Osteocyte (in vitro differentiated cells): ENCODE results near the gene MRPS24. TPM values are rescaled to one million over a fixed set of nuclear protein-coding genes. Genes with fewer than 3 reads are reported as not detected.

ENCODE experiments used
- DNase-seq: peaks from one replicate; pipeline ENCODE4 v3.0.0; 2021; ENCODE audit warnings: mixed read lengths; ENCODE audit not compliant: unreplicated experiment; ENCODE audit errors: extremely low spot score
- H3K27ac Mint-ChIP-seq: one replicate; pipeline ENCODE4 v1.8.0; 2021; ENCODE audit warnings: mild to moderate bottlenecking, mixed read lengths; ENCODE audit not compliant: unreplicated experiment
- H3K27me3 Mint-ChIP-seq: one replicate; pipeline ENCODE4 v1.8.0; 2021; ENCODE audit warnings: mixed read lengths; ENCODE audit not compliant: unreplicated experiment
- H3K36me3 Mint-ChIP-seq: one replicate; pipeline ENCODE4 v1.8.0; 2021; ENCODE audit warnings: mixed read lengths; ENCODE audit not compliant: unreplicated experiment
- H3K4me1 Mint-ChIP-seq: one replicate; pipeline ENCODE4 v1.8.0; 2021; ENCODE audit warnings: mixed read lengths; ENCODE audit not compliant: unreplicated experiment
- H3K4me3 Mint-ChIP-seq: one replicate; pipeline ENCODE4 v1.8.0; 2021; ENCODE audit warnings: mild to moderate bottlenecking, moderate library complexity, mixed read lengths; ENCODE audit not compliant: unreplicated experiment
- H3K9me3 Mint-ChIP-seq: one replicate; pipeline ENCODE4 v1.8.0; 2021; ENCODE audit warnings: mixed read lengths; ENCODE audit not compliant: unreplicated experiment
- total RNA-seq: library from RNA; stranded (reverse); gene quantifications from 2 replicates; pipeline ENCODE4 v1.2.1, GENCODE V29; 2021
- TF ChIP-seq, protein P1 (sequence below): fragments of 200-600 bp; sonication (generic); IDR thresholded peaks from 2 replicates; pipeline ENCODE4 v1.5.0; 2021; ENCODE audit warnings: antibody characterized with exemption, mild to moderate bottlenecking, moderate library complexity

Gene MRPS24
- total RNA-seq, 1 donor from 2014 or later: 90.7 TPM

- peaks cover 10% of the 10 kb centered on the region for H3K36me3 Mint-ChIP-seq
- no peaks in the 10 kb centered on the region for H3K27me3 Mint-ChIP-seq
- H3K4me1 Mint-ChIP-seq: peaks cover 19% of the 10 kb centered on the region
- H3K9me3 Mint-ChIP-seq: no peaks in the 10 kb centered on the region
- H3K4me3 Mint-ChIP-seq: no peak overlapping the region
- no peak overlapping the region for H3K27ac Mint-ChIP-seq
- DNase-seq: no peak
- TF ChIP-seq, protein P1, sequence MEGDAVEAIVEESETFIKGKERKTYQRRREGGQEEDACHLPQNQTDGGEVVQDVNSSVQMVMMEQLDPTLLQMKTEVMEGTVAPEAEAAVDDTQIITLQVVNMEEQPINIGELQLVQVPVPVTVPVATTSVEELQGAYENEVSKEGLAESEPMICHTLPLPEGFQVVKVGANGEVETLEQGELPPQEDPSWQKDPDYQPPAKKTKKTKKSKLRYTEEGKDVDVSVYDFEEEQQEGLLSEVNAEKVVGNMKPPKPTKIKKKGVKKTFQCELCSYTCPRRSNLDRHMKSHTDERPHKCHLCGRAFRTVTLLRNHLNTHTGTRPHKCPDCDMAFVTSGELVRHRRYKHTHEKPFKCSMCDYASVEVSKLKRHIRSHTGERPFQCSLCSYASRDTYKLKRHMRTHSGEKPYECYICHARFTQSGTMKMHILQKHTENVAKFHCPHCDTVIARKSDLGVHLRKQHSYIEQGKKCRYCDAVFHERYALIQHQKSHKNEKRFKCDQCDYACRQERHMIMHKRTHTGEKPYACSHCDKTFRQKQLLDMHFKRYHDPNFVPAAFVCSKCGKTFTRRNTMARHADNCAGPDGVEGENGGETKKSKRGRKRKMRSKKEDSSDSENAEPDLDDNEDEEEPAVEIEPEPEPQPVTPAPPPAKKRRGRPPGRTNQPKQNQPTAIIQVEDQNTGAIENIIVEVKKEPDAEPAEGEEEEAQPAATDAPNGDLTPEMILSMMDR: no peak
These were observed 22.0 kb upstream of the MRPS24 start for GRCh38 chr7:43891069-43891955.

DNA sequence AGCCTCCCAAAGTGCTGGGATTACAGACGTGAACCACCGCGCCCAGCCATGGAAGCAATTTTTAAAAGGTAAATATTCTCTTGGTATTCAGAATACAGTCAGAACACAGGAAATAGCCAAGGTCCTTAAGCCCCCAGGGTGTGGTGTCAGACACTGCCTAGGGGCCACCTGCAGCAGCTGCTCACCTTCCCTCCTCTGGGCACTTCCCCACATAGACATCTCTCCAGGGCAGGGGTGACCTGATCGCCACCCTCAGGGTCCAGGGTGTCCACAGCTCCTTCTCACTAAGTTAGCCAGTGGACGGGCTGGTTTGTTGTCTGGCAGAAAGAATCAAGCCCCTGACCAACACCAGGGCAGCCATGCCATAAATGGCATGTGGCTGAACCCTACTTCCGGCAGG lies 21.2 kb upstream of the MRPS24 start:
- Mint-ChIP-seq H3K27ac (peak overlapping the region; percentile 2), H3K36me3 (peaks cover 8% of the 10 kb centered on the region), H3K4me1 (peaks cover 19% of the 10 kb centered on the region)

GRCh38 chr7:43888993-43889945 lies 20.0 kb upstream of the MRPS24 start:
- peak overlapping the region; percentile 5 for H3K27ac Mint-ChIP-seq
- no peaks in the 10 kb centered on the region for H3K27me3 Mint-ChIP-seq
- TF ChIP-seq, protein P1: no peak
- H3K9me3 Mint-ChIP-seq: no peaks in the 10 kb centered on the region
- H3K4me3 Mint-ChIP-seq: no peak overlapping the region
- no peak for DNase-seq
- peaks cover 12% of the 10 kb centered on the region for H3K36me3 Mint-ChIP-seq
- H3K4me1 Mint-ChIP-seq: peaks cover 19% of the 10 kb centered on the region

More for the DNA sequence above, 21.2 kb upstream of the MRPS24 start:
- Mint-ChIP-seq H3K4me3 (no peak overlapping the region), H3K9me3 (no peaks in the 10 kb centered on the region), H3K27me3 (no peaks in the 10 kb centered on the region)
- no peak for DNase-seq
- TF ChIP-seq, protein P1: no peak

DNA sequence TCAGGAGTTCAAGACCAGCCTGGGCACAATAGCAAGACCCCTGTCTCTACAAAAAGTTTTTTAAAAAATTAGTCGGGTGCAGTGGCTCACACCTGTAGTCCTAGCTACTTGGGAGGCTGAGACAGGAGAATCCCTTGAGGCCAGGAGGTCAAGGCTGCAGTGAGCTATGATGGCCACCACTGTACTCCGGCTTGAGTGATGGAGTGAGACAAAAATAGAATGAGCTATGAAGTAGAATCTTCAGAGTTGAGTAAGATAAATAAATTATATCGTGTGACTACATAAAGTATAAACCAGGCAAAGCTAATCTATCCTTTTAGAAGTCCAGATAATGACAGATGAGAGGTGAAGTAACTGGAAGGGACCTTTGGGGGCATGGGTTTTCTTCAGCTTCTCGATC lies 15.3 kb upstream of the MRPS24 start:
- Mint-ChIP-seq H3K9me3 (no peaks in the 10 kb centered on the region), H3K4me3 (no peak overlapping the region), H3K36me3 (peaks cover 40% of the 10 kb centered on the region), H3K27ac (no peak overlapping the region), H3K4me1 (peaks cover 21% of the 10 kb centered on the region), H3K27me3 (no peaks in the 10 kb centered on the region)
- TF ChIP-seq, protein P1: no peak
- no peak for DNase-seq
